Measurements from ENCODE around the gene FZD10.

The FZD10 gene

DNA sequence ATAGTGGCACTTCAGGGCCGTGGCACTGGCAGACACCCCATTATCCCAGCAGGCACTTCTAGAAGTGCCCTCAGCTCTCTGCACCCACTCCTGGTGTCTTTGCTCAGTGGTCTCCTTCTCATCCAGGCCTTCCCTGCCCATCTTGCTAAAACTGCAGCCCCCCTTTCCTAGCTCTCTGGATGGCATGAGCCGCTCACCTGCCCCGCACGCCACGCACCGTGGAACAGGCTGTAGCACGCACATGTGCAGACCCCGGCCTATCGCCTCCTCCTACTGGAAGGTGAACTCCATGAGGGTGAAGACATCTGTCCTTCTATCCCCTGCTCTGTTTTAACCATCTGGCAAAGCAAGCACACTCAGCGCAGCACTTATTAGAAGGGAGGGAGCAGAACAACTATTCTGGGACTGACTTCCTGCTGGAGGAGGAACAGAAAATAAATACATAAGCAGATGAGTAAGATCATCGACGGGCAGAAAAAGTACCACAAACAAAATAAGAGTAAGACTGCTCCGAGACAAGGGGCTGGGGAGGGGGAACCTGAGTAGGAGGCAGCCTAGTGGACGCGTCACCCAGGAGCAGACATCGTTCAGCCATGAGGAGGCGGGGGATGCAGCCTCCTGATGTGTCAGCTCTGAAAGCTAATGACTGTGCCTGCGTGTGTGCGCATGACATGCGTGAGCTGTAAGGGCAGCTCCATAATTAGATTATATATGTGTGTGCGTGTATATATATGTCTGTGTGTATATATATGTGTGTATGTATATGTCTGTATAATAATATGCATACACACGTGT is 7.8 kb upstream of the FZD10 start:
- no peak for DNase-seq (ENCODE audit: low read depth in 2 of 2)

DNA sequence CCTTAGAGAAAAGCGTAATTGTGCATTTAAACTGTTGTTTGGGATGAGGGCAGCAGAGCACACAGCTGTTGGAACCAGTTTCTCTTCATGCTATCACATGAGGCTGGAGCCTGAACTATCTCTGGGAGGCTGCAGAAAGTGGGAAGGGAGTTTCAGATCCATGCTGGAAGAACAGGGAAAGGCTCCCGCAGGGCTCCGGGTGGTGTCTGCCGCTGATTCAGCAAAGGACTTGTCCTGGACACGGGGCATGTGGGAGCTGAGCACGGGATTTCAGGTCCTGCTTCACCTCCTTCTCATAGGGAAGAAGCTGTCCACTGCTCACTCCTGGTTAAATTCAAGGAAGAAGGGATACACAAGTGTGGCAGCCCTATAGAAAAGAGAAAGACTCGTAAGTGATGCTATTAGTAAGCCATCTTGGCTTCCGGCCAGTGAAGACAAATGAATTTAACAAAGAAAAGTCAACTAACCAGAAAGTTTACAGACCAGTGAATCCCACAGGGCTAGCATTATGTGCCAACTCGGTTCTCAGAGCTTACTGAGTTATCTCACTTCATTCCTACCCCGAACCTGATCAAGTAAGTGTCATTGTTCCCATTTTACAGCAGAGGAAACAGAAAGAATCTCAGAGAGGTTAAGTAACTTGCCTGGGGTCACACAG is 6.7 kb upstream of the FZD10 start:
- no peak for DNase-seq (ENCODE audit: low read depth in 2 of 2)

DNA sequence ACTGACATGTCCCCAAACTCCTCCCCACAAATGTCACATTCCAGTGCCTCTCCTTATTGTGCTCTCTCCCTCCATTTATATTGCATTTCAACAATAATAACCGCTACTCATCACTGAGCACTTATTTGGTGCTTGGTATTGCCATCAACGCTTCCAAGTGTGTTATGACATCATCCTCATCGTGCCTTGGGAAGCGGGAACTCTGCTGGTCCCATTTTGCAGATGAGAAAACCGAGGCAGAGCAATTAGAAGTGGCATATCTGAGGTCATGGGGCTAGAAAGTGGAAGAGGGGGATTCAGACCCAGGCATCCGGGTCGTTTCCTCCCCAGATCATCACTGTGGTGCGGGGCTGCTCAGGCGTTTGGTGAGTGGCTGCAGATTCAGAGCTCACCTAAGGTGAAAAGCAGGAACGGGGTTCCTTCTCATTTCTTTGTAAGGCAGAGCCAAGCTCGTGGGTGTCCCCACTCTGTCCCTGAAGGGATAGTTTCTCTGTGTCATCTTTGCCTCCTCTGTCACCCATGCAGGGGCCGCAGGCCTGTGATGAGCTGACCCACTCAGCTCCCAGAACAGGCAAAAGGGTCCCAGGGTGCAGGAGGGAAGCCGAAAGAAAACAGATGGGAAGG is 5.5 kb upstream of the FZD10 start:
- no peak for DNase-seq (ENCODE audit: low read depth in 2 of 2)

DNA sequence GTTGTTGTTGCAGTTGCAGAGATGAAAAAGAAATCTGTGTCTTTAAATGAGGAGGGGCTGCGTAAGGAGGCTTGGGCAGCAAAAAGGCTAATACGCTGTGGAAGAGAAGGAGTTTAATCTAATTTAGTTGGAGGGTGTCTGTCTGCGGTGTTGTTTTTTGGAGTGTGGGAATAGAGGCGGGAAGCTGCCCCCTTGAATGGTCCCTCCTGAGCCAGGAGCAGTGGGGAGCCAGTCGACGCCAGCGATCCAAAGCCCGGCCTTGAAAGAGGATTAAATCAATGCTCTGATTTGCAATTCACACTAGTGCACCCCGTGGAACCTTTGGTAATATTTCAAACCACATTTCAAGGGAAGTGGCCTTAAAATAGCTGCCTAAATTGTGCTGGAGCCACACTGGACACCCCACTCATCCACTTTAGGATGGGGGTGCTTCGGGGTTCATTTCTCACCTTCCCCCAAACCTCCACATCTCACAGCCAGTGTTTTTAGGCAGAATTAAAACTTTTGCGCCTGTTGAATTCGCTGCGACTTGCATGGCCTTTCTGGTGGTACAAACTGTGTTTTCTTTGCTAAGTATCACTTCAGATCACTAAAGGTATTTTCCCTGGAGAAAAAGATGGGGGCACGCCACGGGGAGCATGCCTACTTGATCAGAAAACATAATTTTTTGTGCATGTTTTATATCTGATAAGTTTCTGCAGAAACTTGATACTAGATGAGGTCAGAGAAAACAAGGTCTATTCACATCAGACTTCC is 4.1 kb upstream of the FZD10 start:
- DNase-seq (ENCODE audit: low read depth in 2 of 2), result no peak

DNA sequence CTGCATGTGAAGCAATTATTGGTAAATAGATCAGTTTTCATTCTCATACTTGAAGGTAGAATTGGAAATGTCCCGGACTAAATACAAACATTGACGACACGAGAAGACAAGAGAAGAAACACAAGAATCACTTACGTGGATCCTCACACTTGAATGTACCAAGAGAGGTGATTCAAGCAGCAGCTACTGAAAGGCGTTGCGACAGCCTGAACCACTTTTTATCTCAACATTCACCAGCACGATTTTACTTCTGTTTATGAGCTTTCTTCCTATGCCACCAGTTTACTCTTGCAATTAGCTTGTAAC is 3.6 kb upstream of the FZD10 start:
- DNase-seq (ENCODE audit: low read depth in 2 of 2), result no peak

DNA sequence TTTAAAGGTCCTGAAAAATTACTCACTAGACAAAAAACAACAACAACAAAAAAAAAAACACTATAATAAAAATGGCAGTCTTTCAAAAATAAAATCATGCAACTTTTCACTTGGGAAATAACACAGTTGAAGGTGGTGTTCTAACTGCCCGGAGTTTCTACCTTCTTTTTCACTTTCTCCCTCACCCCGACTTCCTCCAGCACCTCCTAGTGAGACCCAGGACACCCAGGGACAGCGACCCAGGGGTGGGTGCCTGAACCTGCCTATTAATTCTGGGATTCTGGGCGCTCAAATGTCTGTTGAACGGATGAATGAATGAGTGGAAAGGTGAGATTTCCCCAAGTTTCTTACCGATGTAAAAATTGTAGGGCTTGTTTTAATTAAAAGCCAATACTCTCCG is 2.0 kb upstream of the FZD10 start:
- no peak for DNase-seq (ENCODE audit: low read depth in 2 of 2)

DNA sequence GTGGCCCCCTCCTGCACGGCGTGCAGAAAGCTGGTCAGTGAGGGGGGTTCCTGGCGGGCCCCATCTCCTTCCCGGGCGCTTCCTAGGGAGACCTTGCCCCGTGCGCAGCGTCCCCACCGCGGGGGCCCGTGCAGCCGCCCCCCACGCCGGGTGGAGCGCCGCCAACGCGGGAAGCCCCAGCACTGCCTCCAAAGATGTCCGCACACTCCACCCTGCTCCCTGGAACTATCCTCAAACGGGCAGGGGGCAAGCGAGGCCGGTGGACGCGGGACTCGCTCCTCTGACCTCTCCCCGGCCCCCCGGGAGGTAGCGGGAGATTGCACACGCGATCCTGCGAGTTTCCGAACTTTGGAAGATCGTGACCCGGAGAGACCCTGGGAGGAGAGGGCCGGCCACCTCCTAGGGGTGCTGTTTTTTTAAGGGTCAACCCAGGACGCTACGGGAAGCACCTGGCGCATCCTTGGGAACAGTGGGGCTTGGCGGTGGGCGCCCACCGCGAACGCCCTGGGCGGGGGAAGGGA is 1.5 kb upstream of the FZD10 start:
- no peak for DNase-seq (ENCODE audit: low read depth in 2 of 2)

DNA sequence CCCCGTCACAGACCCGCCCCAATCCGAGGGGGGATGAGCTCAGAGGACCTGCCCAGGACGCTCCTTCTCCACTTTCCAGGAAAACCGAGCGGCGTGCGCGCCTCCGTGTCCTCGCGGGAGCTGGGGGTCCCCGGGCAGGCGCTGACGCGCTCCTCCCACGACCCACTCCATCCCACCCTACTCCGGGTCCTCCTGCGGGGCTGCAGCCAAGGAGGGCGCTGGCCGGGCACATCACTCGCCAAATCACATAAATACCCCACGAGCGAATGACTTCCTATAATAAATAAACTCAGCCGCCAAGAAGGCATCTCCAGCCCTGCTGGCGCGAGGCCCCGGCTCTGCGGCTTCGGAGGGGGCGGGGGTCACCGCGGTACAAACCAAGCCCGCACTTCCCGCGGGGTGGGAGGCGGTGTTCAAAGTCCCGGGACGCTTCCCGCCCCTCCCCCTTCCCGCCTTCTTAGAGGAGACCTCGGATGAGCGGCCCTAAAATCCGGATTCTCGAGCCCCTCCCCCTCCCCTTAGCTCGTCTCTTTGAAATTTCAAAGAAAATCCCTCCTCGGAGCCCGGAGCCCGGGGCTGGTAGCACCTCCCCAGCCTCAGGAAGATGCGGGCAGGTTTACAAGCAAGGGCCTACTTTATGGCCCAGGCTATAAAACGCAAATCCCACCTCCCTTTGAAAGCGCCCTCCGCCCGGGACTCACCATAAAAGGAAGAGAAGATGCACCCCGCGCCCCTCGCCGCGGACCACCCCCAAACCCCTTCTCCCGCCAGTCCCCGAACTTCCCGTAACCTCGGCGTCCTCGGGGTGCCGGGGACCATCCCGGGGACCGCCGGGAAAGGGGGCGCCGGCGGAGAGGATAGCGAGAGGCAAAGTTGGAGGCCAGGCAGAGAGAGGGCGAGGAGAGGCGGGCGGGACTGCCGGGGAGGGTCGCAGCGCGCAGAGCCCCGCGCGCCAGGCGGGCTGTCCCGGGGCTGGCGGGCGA is 712 bp upstream of the FZD10 start:
- no peak for DNase-seq (ENCODE audit: low read depth in 2 of 2)

DNA sequence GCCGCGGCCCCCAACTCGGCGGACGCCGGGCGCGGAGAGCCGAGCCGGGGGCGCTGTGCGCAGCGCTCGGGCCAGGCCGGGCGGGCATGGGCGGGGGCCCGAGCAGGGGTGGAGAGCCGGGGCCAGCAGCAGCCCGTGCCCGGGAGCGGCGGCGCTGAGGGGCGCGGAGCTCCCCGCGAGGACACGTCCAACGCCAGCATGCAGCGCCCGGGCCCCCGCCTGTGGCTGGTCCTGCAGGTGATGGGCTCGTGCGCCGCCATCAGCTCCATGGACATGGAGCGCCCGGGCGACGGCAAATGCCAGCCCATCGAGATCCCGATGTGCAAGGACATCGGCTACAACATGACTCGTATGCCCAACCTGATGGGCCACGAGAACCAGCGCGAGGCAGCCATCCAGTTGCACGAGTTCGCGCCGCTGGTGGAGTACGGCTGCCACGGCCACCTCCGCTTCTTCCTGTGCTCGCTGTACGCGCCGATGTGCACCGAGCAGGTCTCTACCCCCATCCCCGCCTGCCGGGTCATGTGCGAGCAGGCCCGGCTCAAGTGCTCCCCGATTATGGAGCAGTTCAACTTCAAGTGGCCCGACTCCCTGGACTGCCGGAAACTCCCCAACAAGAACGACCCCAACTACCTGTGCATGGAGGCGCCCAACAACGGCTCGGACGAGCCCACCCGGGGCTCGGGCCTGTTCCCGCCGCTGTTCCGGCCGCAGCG is 639 bp downstream of the FZD10 start:
- DNase-seq (ENCODE audit: low read depth in 2 of 2), result no peak

DNA sequence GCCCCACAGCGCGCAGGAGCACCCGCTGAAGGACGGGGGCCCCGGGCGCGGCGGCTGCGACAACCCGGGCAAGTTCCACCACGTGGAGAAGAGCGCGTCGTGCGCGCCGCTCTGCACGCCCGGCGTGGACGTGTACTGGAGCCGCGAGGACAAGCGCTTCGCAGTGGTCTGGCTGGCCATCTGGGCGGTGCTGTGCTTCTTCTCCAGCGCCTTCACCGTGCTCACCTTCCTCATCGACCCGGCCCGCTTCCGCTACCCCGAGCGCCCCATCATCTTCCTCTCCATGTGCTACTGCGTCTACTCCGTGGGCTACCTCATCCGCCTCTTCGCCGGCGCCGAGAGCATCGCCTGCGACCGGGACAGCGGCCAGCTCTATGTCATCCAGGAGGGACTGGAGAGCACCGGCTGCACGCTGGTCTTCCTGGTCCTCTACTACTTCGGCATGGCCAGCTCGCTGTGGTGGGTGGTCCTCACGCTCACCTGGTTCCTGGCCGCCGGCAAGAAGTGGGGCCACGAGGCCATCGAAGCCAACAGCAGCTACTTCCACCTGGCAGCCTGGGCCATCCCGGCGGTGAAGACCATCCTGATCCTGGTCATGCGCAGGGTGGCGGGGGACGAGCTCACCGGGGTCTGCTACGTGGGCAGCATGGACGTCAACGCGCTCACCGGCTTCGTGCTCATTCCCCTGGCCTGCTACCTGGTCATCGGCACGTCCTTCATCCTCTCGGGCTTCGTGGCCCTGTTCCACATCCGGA is 1.4 kb downstream of the FZD10 start:
- DNase-seq (ENCODE audit: low read depth in 2 of 2), result no peak

DNA sequence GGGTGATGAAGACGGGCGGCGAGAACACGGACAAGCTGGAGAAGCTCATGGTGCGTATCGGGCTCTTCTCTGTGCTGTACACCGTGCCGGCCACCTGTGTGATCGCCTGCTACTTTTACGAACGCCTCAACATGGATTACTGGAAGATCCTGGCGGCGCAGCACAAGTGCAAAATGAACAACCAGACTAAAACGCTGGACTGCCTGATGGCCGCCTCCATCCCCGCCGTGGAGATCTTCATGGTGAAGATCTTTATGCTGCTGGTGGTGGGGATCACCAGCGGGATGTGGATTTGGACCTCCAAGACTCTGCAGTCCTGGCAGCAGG is 1.9 kb downstream of the FZD10 start:
- DNase-seq (ENCODE audit: low read depth in 2 of 2), result no peak

DNA sequence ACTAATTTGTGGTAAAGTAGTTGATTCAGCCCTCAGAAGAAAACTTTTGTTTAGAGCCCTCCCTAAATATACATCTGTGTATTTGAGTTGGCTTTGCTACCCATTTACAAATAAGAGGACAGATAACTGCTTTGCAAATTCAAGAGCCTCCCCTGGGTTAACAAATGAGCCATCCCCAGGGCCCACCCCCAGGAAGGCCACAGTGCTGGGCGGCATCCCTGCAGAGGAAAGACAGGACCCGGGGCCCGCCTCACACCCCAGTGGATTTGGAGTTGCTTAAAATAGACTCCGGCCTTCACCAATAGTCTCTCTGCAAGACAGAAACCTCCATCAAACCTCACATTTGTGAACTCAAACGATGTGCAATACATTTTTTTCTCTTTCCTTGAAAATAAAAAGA is 2.7 kb downstream of the FZD10 start:
- DNase-seq (ENCODE audit: low read depth in 2 of 2), result no peak

DNA sequence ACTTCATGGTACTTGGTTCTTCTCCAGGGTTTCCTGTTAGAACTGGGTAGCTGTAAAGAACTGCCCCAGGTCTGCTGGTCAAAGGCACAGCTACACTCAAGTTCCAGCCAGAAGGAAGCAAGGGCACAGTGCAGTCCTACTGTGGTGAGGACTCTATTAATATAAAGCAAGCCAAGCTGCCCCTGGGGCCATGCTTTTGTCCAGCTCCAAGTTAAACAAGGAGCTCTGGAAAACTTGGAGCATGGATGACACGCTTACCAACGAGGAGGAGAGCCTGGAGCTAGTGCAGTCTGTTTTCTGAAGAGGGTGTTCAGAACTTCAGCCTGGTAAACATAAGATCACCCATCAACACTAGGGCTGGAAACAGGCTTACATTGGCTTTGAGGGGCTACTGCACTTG is 4.0 kb downstream of the FZD10 start:
- no peak for DNase-seq (ENCODE audit: low read depth in 2 of 2)

DNA sequence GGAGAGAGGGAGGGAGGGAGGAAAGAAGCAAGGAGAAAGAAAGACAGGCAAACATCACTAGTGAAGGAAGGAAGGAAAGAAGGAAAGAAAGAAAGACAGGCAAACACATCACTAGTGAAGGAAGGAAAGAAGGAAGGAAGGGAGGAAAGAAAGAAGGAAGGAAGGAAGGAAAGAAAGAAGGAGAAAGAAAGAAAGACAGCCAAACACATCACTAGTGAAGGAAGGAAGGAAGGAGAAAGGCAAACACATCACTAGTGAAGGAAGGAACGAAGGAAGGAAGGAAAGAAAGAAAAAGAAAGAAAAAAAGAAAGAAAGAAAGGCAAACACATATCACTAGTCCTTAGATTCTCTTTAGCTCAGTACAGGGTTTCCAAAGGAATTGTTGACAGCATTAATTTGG is 5.3 kb downstream of the FZD10 start:
- DNase-seq (ENCODE audit: low read depth in 2 of 2), result no peak

DNA sequence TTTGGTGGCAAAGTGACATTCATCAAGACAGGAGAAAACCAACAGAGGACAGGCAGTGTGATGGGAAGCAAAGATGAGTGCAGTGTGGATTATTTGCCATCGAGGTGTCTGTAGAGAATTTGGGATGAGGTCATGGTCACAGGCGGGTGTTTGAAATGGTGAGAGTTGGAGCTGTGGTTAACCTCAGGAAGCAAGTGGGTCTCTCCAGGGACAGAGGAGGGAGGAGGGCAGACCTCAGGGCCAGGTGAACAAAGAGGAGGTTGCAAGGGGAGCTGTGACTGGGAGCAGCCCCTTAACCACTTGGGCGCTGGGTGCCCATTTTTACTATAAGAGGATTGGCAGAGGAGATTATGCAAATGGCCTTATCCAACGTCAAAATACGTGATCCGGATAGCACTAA is 7.0 kb downstream of the FZD10 start:
- DNase-seq (ENCODE audit: low read depth in 2 of 2), result no peak

DNA sequence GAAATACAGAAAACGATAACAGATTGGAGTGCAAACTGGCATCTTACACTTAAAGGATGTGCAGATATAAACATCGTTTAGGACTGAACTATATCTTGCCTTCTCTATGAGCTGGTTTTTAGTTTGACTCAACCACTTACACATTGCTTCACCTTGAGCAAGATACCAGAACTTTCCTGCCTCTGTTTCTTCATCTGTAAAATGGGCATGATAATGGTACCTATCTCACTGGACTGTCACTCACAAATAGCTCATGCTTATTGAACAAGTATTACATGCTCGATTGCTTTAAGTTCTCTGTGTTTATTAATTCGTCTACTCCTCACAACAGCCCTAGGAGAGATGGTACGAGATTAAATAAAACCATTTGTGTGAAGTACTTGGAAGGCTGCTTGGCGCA is 7.7 kb downstream of the FZD10 start:
- no peak for DNase-seq (ENCODE audit: low read depth in 2 of 2)

DNA sequence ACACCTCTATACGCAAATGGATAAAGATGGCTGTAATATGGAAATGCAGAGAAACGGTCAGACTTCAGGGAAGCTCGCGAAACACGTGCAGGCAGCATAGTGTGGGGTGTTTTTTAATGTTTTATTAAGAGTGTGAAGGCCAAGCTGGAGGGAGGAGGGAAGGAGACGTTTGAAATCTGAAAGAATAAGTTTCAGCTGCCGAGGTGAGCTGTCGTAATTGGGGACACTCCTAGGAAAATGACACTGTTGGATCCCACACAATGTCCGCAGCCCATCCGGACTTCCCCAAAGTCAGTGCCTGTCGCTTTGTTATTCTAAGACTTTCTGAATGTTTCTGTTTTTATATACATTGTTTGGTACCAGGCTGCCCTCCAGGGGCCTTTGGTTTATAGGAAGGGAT is 8.3 kb downstream of the FZD10 start:
- DNase-seq (ENCODE audit: low read depth in 2 of 2), result no peak

DNA sequence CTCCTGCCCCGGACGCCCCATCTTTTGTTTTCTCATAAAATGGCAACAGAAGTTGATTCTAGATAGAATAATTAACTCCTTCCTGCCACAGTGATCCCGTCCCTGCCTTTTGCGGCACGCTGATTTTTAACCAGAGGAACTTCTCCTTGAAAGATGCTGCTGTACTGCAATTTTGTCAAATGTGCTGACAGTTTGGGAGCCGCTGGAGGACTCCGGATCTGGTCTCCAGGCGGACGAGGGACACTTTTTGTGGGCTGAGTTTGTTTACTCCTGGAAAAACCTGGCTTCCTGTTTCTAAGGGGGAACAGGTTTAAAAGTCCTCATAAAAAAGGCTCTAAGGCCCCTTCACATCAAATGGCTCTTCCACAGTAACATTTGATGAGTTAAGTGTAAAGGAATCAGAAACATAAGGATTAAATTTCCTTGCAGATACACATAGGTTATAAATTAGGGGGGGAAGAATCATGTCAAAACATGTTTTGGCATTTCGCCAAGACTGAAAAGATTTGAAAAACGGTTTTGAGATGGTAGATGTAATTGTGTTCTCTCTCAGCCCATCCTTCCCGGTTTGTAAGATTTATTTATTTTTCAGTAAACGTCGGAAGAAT is 15.5 kb downstream of the FZD10 start:
- no peak for DNase-seq (ENCODE audit: low read depth in 2 of 2)

DNA sequence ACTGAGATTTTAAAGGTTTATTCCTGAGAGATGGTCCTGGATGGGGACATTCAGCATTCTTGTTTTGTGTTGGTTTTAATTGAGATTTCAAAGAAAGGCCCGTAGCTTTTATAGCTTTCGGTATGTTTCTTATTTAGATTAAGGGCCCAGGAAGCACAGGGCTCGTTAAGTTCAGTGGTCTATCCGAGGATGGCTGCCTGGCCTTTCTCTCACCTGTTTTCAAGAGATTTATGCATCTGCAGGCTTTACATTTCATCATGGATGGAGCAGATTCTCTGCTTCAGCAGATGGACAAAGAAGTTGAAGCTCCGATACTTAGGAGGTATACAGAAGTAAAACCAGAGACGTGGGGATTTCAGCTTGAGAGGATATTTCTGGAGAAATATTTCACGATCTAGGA is 16.0 kb downstream of the FZD10 start:
- no peak for DNase-seq (ENCODE audit: low read depth in 2 of 2)

DNA sequence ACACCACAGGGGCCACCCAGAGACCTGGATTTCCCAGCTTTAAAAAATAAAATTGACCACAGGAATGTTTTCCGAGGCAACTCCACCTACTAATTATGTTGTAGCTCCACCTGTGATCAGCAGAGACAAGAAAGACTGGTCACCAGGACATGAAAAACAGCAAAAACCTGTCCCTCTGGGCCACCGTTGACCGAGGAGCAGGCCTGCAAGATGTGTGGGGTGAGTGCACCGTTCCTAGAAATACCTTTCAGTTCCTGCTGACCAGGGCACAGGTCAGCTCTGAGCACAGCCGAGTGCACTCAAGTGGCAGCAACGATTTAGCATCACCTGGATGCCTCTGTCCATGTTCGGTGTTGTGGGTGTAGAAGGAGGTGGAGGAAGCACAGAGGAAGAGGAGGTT is 16.9 kb downstream of the FZD10 start:
- no peak for DNase-seq (ENCODE audit: low read depth in 2 of 2)
